ENCODE measurements around the gene OCA2.

- no peak for TF ChIP-seq CTCF (IDR thresholded peaks at IDR 0.05)
- TF ChIP-seq POLR2AphosphoS5 (IDR thresholded peaks at IDR 0.05): no peak
- no peak for TF ChIP-seq POLR2A (IDR thresholded peaks at IDR 0.05)
- TF ChIP-seq EP300 (IDR thresholded peaks at IDR 0.05): no peak
Measured at GRCh38 chr15:27872355-27872754, 226.8 kb downstream of the OCA2 start.
